ENCODE measurements around the gene DDX19B. TPM values are rescaled to one million over a fixed set of nuclear protein-coding genes. Genes with fewer than 3 reads are reported as not detected.

Gene DDX19B
- total RNA-seq, 1 donor from 2014 or later, result 25.3 TPM

Small RNA genes within 50 kb of the gene (small RNA-seq; reads per million reads assigned to genes)
- gene RN7SL279P, result not detected

Other genes with a start within 250 kb of the DDX19B start
- 8.6 TPM for gene PDPR, start 184.9 kb upstream of the DDX19B start, total RNA-seq
- 0.41 TPM for gene CLEC18C, start 125.4 kb upstream of the DDX19B start, total RNA-seq
- gene EXOSC6, start 47.2 kb upstream of the DDX19B start, total RNA-seq, result 118 TPM
- 79.1 TPM for gene AARS1, start 9.7 kb upstream of the DDX19B start, total RNA-seq
- gene DDX19A, start 47.7 kb downstream of the DDX19B start, total RNA-seq, result 33.4 TPM
- gene ST3GAL2, start 139.9 kb downstream of the DDX19B start, total RNA-seq, result 26.9 TPM
- 6.5 TPM for gene FCSK, start 155.4 kb downstream of the DDX19B start, total RNA-seq
- gene COG4, start 224.4 kb downstream of the DDX19B start, total RNA-seq, result 45.7 TPM
- gene SF3B3, start 224.6 kb downstream of the DDX19B start, total RNA-seq, result 71.3 TPM

Data from frontal cortex (tissue), 1 donor.